Measurements from ENCODE around the gene MINK1. TPM values are rescaled to one million over a fixed set of nuclear protein-coding genes. Genes with fewer than 3 reads are reported as not detected.
A peak's percentile ranks its signal among the peaks of the same experiment; 100 is the strongest.
"Not testable (repeated sequence)": the region's sequence is repeated elsewhere in the genome, so short reads cannot be mapped to it uniquely, and the experiment has no call there.

Gene MINK1
- total RNA-seq, 1 donor from 2014 or later = 67.5 TPM

GRCh38 chr17:4902540-4902939 is 69.4 kb downstream of the MINK1 start:
- Mint-ChIP-seq H3K4me3 (peak overlapping the region; percentile 21), H3K27ac (peak overlapping the region; percentile 42), H3K27me3 (ENCODE audit: insufficient read depth) (peaks cover 16% of the 10 kb centered on the region), H3K4me1 (ENCODE audit: low read depth) (peaks cover 25% of the 10 kb centered on the region), H3K36me3 (ENCODE audit: low read depth) (no peaks in the 10 kb centered on the region), H3K9me3 (no peaks in the 10 kb centered on the region)
- no peak for DNase-seq (ENCODE audit: low spot score)
- intact Hi-C loops (cut with micrococcal nuclease) = loop anchor here (5.0 kb wide), 1 partner anchor 335 kb away; no protein-coding TSS in a partner anchor

DNA sequence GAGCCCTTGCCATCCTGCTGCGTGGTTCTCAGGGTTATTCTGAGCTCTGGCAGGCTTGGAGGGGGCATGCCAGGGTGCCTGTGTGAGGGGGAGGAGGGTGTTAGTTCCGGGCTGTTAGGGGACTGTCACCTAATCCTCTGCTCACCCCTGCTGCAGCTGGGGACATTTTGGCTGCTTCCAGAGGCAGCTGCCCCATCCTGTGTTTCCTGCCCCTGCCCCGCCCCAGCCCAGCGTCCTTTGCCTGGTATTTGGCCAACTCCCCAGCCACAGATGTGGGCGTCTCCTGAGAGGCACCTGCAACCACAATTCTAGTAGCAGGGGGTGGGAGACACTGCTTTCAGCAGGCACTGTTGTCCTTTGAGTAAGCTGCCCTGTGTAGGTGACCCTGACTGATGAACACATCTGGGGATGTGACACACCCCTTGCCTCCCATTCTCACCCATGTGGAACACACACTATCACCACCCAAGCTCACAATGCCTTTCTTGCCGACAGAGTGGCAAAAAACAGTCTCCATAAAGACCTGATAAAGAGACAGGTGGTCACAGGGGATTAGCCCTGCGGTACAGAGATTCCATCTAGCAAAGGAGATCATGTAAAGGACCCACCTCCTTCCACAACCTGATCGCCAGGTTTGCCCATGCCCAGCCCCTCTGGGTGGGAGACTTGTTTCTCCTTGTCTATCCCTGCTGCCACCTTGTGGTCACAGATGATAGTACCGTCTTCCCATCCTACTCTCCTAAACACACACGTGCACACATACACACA is 70.1 kb downstream of the MINK1 start, which contains the start of gene CHRNE:
Gene CHRNE, minus strand, starts transcription at position 48 of the 768 bp plus-strand sequence. Its CDS starts 35 bp downstream, at position 13.
- DNase-seq (ENCODE audit: low spot score) = peak; percentile 61
- Mint-ChIP-seq H3K27ac (peak within 1 kb of the TSS; percentile 52), H3K4me1 (ENCODE audit: low read depth) (peaks cover 25% of the 10 kb centered on the region), H3K27me3 (ENCODE audit: insufficient read depth) (peaks cover 16% of the 10 kb centered on the region), H3K36me3 (ENCODE audit: low read depth) (no peaks in the 10 kb centered on the region), H3K4me3 (peak within 1 kb of the TSS; percentile 21), H3K9me3 (no peaks in the 10 kb centered on the region)
- intact Hi-C loops (cut with micrococcal nuclease) = loop anchor here (1.0 to 5.0 kb wide), 2 partner anchors 172 to 336 kb away; partner anchors contain the start of gene MED11

DNA sequence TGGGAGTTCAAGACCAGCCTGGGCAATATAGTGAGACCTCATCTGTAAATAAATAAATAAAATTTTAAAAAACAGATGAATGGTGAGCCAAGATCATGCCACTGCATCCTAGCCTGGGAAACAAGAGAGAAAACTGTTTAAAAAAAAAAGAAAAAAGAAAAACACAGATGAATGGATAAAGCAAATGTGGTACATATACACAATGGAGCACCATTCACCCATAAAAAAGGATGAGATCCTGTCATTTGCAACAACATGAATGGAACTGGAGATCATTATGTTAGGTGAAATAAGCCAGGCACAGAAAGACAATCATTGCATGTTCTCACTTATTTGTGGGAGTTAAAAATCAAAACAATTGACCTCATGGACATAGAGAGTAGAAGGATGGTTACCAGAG is 73.5 kb downstream of the MINK1 start:
- not testable (repeated sequence) for H3K4me3 Mint-ChIP-seq; DNase-seq (ENCODE audit: low spot score); H3K36me3 Mint-ChIP-seq (ENCODE audit: low read depth); H3K27ac Mint-ChIP-seq; H3K9me3 Mint-ChIP-seq
- Mint-ChIP-seq H3K27me3 (ENCODE audit: insufficient read depth) (peaks cover 11% of the 10 kb centered on the region), H3K4me1 (ENCODE audit: low read depth) (peaks cover 21% of the 10 kb centered on the region)
- intact Hi-C loops (cut with micrococcal nuclease) = loop anchor here (5.0 kb wide), 1 partner anchor 141 kb away; no protein-coding TSS in a partner anchor

- DNase-seq (ENCODE audit: low spot score) = no peak
- intact Hi-C loops (cut with micrococcal nuclease) = loop anchor here (2.0 to 5.0 kb wide), 2 partner anchors 58 to 139 kb away; partner anchors contain the start of gene SPAG7
- Mint-ChIP-seq H3K4me1 (ENCODE audit: low read depth) (peaks cover 12% of the 10 kb centered on the region), H3K27ac (no peak overlapping the region), H3K36me3 (ENCODE audit: low read depth) (no peaks in the 10 kb centered on the region), H3K9me3 (no peaks in the 10 kb centered on the region), H3K4me3 (no peak overlapping the region), H3K27me3 (ENCODE audit: insufficient read depth) (peaks cover 12% of the 10 kb centered on the region)
These were observed 75.2 kb downstream of the MINK1 start for GRCh38 chr17:4908301-4908700.

DNA sequence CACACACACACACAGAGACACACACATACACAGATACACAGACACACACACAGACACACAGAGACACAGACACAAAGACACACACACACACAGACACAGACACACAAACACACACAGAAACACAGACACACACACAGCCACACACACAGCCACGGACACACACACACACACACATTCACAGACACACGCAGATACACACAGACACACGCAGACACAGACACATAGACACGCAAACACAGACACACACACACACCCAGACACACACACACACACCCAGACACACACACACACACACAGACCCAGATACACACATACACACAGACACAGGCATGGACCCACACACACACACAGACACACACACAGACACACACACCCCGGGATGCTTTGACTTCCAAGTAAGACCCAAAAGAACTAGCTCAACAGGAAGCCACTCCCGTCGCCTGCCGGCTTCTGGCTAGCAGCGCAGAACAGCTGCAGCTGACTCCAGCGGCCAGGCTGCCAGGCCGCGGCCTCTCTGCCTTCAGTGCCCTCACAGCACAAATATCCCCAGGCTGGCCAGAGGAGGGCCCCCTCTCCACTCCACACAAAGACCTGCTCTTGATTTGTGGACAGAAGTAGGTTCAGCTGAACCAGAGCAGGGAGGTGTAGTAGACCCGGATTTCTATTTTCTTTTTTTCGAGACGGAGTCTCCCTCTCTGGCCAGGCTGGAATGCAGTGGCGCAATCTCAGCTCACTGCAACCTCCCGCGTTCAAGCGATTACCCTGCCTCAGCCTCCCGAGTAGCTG is 75.8 kb downstream of the MINK1 start:
- Mint-ChIP-seq H3K9me3 (no peaks in the 10 kb centered on the region), H3K4me3 (no peak overlapping the region), H3K27ac (no peak overlapping the region), H3K36me3 (ENCODE audit: low read depth) (no peaks in the 10 kb centered on the region), H3K27me3 (ENCODE audit: insufficient read depth) (peaks cover 16% of the 10 kb centered on the region), H3K4me1 (ENCODE audit: low read depth) (peaks cover 6% of the 10 kb centered on the region)
- DNase-seq (ENCODE audit: low spot score) = peak; percentile 66
- intact Hi-C loops (cut with micrococcal nuclease) = loop anchor here (1.0 to 5.0 kb wide), 7 partner anchors 31 to 153 kb away; partner anchors contain the start of genes RNF167, SLC25A11 and SPAG7

- H3K27ac Mint-ChIP-seq = no peak overlapping the region
- no peak overlapping the region for H3K4me3 Mint-ChIP-seq
- H3K4me1 Mint-ChIP-seq (ENCODE audit: low read depth) = peaks cover 6% of the 10 kb centered on the region
- no peaks in the 10 kb centered on the region for H3K9me3 Mint-ChIP-seq
- DNase-seq (ENCODE audit: low spot score) = no peak
- peaks cover 9% of the 10 kb centered on the region for H3K27me3 Mint-ChIP-seq (ENCODE audit: insufficient read depth)
- no peaks in the 10 kb centered on the region for H3K36me3 Mint-ChIP-seq (ENCODE audit: low read depth)
- intact Hi-C loops (cut with micrococcal nuclease) = no loop called here
These were observed 80.9 kb downstream of the MINK1 start for GRCh38 chr17:4913994-4914393.

GRCh38 chr17:4914551-4914950 is 81.4 kb downstream of the MINK1 start:
- DNase-seq (ENCODE audit: low spot score); intact Hi-C loops (cut with micrococcal nuclease); H3K36me3 Mint-ChIP-seq (ENCODE audit: low read depth); H3K9me3 Mint-ChIP-seq; H3K4me3 Mint-ChIP-seq; H3K27me3 Mint-ChIP-seq (ENCODE audit: insufficient read depth); H3K27ac Mint-ChIP-seq; H3K4me1 Mint-ChIP-seq (ENCODE audit: low read depth): not testable (repeated sequence)

- H3K27me3 Mint-ChIP-seq (ENCODE audit: insufficient read depth) = no peaks in the 10 kb centered on the region
- H3K9me3 Mint-ChIP-seq = no peaks in the 10 kb centered on the region
- H3K4me3 Mint-ChIP-seq = no peak overlapping the region
- intact Hi-C loops (cut with micrococcal nuclease) = no loop called here
- H3K36me3 Mint-ChIP-seq (ENCODE audit: low read depth) = peaks cover 4% of the 10 kb centered on the region
- DNase-seq (ENCODE audit: low spot score) = no peak
- no peaks in the 10 kb centered on the region for H3K4me1 Mint-ChIP-seq (ENCODE audit: low read depth)
- H3K27ac Mint-ChIP-seq = no peak overlapping the region
These were observed 86.4 kb downstream of the MINK1 start for GRCh38 chr17:4919511-4920047.

DNA sequence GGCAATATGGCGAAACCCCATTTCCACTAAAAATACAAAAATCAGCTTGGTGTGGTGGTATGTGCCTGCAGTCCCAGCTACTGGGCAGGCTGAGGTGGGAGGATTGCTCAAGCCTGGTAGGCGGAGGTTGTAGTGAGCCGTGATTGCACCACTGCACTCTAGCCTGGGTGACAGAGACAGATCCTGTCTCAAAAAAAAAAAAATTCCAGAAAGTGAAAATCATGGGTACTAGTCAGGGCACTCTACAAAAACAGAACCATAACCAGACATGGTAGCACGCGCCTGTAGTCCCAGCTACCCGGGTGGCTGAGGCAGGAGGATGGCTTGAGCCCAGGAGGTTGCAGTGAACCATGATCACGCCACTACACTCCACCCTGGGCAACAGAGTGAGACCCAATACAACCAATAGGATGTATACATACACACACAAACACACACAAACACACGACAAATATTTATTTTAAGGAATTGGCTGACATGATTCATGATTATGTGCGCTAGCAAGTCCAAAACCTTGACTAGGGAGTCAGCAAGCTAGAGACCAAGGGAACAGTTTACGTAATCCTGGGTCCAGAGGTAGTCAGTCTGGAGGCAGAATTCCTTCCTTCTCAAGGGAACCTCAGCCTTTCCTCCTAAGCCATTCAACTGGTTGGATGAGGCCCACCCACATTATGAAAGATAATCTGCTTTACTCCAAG is 87.4 kb downstream of the MINK1 start:
- Mint-ChIP-seq H3K27me3 (ENCODE audit: insufficient read depth) (no peaks in the 10 kb centered on the region), H3K27ac (no peak overlapping the region), H3K4me3 (no peak overlapping the region)

DNA sequence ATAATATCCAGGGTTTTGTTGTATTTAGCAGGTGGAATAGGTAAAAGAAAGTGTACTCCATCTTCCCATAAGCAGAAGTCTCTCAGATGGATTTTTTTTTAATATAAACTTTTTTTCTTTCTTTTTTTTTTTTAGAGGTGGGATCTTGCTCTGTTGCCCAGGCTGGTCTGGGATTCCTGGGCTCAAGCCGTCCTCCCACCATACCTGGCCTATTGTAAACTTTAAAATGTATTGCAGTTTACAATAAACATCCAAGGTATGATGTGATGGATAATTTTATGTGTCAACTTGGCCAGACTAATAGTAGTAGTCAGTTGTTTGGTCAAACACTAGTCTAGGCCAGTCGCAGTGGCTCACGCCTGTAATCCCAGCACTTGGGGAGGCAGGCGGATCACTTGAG is 88.2 kb downstream of the MINK1 start:
- DNase-seq (ENCODE audit: low spot score) = no peak
- H3K4me1 Mint-ChIP-seq (ENCODE audit: low read depth) = no peaks in the 10 kb centered on the region
- no peak overlapping the region for H3K4me3 Mint-ChIP-seq
- no peaks in the 10 kb centered on the region for H3K9me3 Mint-ChIP-seq
- intact Hi-C loops (cut with micrococcal nuclease) = no loop called here
- no peak overlapping the region for H3K27ac Mint-ChIP-seq
- H3K36me3 Mint-ChIP-seq (ENCODE audit: low read depth) = peaks cover 6% of the 10 kb centered on the region
- H3K27me3 Mint-ChIP-seq (ENCODE audit: insufficient read depth) = no peaks in the 10 kb centered on the region

More for the DNA sequence above, 87.4 kb downstream of the MINK1 start:
- H3K4me1 Mint-ChIP-seq (ENCODE audit: low read depth) = no peaks in the 10 kb centered on the region
- intact Hi-C loops (cut with micrococcal nuclease) = no loop called here
- peaks cover 6% of the 10 kb centered on the region for H3K36me3 Mint-ChIP-seq (ENCODE audit: low read depth)
- no peaks in the 10 kb centered on the region for H3K9me3 Mint-ChIP-seq
- no peak for DNase-seq (ENCODE audit: low spot score)

- peaks cover 30% of the 10 kb centered on the region for H3K36me3 Mint-ChIP-seq (ENCODE audit: low read depth)
- H3K27me3 Mint-ChIP-seq (ENCODE audit: insufficient read depth); H3K27ac Mint-ChIP-seq; H3K4me1 Mint-ChIP-seq (ENCODE audit: low read depth); H3K4me3 Mint-ChIP-seq; H3K9me3 Mint-ChIP-seq; intact Hi-C loops (cut with micrococcal nuclease); DNase-seq (ENCODE audit: low spot score): not testable (repeated sequence)
These were observed 93.6 kb downstream of the MINK1 start for GRCh38 chr17:4926577-4927335.

DNA sequence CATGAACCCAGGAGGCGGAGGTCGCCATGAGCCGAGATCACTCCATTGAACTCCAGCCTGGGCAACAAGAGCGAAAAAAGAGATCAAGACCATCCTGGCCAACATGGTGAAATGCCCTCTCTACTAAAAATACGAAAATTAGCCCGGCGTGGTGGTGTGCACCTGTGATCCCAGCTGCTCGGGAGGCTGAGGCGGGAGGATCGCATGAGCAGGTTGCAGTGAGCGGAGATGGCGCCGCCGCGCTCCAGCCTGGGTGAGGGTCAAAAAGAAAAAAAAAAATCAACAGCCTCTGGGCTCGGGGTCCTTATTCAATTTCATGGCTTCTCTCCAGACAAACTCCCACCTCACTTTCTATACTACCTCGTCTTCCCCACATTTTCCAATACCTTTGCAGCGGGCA is 95.7 kb downstream of the MINK1 start:
- H3K36me3 Mint-ChIP-seq (ENCODE audit: low read depth) = peaks cover 34% of the 10 kb centered on the region
- no peak for DNase-seq (ENCODE audit: low spot score)
- H3K27me3 Mint-ChIP-seq (ENCODE audit: insufficient read depth) = no peaks in the 10 kb centered on the region
- H3K4me3 Mint-ChIP-seq = no peak overlapping the region
- H3K4me1 Mint-ChIP-seq (ENCODE audit: low read depth) = peaks cover 2% of the 10 kb centered on the region
- intact Hi-C loops (cut with micrococcal nuclease) = no loop called here
- H3K27ac Mint-ChIP-seq = no peak overlapping the region
- no peaks in the 10 kb centered on the region for H3K9me3 Mint-ChIP-seq
